GM18907 (cell line): ENCODE results near the gene LPO.

Experiments used
- ATAC-seq: cut with Tn5 transposase; IDR thresholded peaks from one replicate; pipeline ENCODE4 v1.9.1; 2021; ENCODE audit warnings: mild to moderate bottlenecking, moderate library complexity; ENCODE audit not compliant: unreplicated experiment

The LPO gene

DNA sequence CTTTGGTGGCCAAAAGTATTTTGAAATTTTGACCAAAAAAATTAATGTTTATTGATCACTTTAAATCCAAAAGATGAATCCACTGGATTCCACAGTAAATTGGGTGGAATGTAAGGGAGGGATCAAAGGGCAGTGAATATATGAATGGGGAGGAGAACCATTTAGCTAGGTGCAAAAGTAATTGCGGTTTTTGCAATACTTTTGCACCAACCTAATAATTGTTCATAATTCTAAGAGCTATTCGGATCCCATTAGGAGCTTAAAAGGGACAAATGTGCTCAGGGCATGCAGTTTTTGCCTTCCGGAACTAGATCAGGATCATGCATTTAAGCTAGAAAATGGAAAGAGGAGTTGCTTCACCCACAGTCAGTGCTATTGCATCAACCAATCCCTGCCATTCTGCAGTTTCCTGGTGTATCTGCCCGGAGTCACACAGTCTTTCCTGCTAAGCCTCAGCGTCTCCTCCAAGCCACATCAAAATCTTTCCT, at the start of gene LPO:
Gene LPO, plus strand, starts transcription at position 438 of the 488 bp plus-strand sequence. CDS start 4,396 bp downstream, outside the sequence.
- ATAC-seq: no peak

DNA sequence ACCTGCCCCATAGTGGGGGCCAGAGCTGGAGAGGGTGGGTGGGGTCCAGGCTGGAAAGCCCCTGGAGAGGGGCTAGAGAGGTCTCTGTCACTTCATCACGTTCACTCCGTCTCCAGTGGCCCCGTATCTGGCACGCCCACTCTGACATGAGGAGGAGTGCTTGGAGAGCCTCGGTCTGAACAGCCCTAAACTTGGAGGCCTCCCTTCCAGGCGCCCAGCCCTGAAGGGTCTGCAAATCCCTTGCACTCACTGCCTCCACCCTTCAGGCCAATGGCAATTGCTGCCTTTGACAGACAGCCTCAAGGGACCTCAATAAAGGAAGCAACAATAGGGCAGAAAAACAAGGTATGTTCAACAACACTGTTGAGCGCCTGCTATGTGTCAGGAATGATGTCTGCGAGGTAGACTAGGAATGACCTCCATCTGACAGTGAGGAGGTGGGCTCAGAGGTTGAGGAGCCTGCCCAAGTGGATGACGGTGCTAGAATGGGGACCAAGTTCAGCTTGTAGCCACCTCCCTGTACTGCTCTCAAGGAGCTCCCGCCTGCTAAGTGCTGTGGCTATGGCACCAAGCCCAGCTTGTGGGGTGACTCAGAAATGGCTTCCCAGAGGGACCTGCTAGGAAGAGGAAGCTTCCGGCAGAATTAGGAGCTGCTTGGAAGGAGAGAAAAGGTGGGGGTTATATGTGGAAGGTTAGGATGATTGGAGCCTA, 48.8 kb upstream of the LPO start:
- no peak for ATAC-seq

DNA sequence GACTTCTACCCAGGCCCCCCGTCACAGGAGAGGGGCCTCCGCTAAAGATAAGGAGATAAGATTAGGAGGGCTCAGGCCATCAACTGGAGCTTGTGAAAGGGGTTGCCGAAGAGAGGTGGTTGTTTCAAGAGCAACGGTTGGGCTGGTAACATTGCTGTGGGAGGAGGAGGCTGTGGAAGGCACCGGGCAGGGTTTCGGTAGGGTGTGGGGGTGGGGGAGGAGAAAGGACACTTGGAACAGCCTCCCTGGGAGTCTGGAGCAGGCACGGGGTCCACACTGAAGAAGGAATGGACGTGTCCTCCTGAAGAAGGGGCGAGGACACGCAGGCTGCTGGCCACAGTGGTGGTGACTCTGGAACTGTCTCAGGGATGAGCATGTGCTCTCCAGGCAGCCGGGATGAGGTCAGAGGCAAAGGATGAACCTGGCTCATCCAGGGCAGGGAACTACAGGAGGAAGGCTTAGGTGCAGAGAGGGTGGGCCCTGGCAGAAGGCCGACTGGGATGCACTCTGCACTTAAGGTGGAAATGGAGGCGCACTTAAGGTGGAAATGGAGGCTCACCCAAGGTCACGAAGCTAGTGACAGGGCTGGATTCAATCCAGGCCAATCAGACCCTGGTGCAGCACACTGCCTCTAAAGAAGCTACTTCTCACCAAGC, 47.0 kb upstream of the LPO start:
- no peak for ATAC-seq

DNA sequence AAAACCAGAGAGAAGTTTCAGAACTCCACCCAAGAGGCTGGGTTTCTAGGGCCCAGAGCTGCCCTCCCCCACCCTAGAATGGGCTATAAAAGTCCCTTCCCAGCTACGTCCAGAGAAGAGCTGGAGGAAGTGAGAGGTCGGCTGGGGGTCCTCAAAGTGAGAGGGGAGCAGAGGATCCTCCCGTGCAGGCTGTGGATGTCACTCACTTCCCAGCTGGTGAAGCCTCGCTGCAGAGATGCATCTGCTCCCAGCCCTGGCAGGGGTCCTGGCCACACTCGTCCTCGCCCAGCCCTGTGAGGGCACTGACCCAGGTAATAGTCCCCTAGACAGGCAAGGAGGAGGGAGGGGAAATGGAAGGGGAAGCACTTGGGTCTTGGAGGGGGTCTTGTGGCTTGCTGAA, 45.8 kb upstream of the LPO start, which contains the start of gene EPX:
Gene EPX, plus strand, starts transcription at position 115 of the 400 bp plus-strand sequence. Its CDS starts 121 bp downstream, at position 236.
- ATAC-seq: no peak

DNA sequence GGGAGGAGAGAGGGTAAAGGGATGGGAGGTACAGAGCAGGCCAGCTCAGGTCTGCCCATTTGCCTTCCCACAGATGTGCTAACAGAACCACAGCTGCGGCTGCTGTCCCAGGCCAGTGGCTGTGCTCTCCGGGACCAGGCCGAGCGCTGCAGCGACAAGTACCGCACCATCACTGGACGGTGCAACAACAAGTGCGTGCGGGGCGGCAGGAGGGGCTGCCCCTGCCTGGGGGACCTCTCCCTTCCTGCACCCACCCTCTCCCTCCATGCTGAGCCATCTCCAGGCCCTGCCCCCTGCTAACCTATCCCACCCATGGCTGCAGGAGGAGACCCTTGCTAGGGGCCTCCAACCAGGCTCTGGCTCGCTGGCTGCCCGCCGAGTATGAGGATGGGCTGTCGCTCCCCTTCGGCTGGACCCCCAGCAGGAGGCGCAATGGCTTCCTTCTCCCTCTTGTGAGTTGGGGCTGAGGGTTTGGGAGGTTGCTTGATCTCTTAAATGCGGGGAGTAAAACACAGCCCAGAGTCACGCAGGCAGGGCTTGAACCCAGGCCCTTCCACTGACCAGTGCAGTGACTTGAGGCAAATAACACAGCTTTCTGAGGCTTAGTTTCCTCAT, 44.6 kb upstream of the LPO start:
- no peak for ATAC-seq

DNA sequence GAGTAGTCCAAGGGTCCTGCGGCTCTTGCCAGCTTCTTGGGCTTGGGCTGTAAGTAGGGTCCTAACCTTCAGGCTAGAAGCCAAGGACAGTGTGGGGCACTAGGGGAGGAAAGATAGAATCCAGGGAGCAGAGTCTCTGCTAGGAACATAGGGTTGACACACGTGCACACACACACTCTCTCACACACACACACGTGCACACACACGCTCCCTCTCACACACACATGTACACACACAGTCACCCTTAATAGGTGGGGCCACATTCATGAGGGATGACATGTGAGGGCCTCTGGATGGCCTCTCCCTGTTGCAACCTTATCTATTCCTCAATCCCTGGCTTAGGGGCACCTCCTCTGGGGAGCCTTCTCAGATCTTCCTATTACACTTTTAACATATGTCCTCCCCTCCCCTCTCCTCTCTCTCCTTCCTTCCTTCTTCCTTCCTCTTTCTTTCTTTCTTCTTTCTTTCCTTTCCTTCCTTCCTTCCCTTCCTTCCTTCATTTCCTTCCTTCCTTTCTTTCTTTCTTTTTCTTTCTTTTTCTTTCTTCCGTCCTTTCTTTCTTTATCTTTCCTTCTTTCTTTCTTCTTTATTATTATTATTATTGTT, 42.8 kb upstream of the LPO start:
- ATAC-seq: no peak

DNA sequence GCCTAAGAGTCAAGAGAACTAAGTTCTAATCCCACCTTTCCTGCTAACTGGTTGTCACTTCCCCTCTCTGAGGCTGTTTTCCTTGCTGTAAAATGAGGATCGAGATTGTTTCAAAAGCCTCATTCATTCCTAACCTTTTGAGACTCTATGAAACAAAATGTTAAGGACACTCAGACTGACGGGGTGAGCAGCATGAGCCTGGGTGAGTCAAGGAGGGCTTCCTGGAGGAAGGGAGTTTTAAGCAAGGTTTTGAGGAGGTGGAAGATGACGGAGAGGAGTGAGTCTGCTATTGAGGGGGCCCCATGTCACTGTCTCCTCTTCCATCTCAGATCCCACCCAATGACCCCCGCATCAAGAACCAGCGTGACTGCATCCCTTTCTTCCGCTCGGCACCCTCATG, 41.8 kb upstream of the LPO start:
- no peak for ATAC-seq

DNA sequence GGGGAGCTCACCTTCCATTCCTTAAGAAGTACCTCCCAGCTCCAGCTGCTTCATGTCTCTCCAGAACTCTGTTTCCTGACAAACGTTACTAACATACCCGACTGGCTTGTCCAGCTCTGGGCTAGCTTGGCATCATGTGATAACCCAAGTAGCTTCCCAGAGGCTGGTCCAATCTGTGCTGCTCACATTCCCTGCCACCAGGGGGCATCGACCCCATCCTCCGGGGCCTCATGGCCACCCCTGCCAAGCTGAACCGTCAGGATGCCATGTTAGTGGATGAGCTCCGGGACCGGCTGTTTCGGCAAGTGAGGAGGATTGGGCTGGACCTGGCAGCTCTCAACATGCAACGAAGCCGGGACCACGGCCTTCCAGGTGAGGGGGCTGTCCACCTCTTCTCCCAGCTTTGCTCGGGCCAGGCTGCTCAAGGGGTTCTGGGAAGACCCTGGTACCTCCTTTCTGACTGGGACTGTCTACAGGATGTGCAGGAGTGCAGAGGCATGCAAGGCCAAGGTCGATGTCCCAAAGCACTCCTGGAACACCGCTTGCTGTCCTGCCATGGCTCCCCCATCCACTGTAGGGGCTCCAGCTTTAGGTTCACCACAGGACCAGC, 38.3 kb upstream of the LPO start:
- ATAC-seq: no peak

DNA sequence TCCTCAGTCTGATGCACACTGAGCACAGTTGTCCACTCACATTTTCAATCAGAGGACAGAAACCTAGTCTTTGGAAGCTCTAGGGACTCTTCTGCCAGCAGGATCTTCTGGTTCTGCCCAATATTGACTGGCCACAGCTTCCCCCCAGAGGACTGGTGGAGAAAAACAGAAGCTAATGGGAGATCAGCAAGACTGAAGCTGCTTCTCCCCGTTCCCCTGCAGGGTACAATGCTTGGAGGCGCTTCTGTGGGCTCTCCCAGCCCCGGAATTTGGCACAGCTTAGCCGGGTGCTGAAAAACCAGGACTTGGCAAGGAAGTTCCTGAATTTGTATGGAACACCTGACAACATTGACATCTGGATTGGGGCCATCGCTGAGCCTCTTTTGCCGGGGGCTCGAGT, 35.5 kb upstream of the LPO start:
- no peak for ATAC-seq

DNA sequence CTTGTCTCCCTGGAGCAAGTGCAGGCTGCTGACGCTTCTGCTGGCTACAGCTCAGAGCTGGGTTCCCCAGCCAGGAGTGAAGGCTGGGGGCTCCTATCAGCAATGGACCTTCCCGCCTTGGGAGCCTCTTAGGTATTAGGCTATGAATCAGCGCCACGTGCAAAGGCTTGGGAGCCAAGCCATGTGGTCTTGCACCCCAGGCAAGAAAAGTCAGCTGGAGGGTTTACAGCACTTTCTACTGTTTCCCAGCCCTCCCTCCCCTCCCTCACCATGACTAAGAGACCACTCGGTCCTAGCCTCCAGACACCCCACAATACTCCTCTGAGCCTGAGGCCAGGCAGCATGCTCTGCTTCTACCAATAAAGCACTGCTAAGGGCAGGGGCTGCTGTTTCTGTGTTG, 33.6 kb upstream of the LPO start:
- ATAC-seq: no peak

DNA sequence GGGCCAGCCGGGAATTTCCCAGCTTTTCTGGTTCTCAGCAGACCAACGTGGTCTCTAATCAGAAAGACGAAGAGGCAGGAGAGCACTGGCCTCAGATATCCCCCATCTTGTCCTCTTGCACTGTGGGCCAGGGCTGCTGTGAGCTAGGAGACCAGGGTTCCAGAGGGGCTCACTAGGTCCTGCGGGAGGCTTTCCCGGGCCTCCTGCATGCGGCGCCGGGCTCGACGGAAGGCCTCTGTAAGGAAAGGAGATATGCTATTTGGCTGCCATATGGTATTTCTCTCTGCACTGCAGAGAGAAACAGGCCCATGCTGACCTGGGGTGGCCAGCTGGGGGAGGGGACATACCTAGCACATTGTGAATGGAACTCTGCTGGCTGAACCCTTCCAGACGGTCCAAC, 32.4 kb upstream of the LPO start:
- ATAC-seq: no peak

DNA sequence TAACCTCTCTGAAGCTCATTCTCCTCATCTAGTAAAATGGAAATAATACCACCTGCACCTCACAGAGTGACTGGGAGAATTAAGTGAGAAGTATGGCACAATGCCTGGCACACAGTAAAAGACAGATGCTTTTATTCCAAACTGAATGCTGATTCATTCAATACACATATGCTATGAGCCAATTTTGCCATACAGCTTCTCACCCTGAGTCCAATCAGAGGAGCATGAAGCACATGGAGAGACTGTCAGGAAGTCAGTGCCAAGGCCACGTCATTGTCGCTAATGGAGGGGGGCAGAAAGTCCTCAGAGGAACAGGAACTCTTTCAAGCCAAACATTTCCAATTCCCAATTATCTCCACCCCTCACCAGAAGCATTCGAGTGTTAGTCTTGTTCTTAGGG, 30.9 kb upstream of the LPO start:
- ATAC-seq: no peak

DNA sequence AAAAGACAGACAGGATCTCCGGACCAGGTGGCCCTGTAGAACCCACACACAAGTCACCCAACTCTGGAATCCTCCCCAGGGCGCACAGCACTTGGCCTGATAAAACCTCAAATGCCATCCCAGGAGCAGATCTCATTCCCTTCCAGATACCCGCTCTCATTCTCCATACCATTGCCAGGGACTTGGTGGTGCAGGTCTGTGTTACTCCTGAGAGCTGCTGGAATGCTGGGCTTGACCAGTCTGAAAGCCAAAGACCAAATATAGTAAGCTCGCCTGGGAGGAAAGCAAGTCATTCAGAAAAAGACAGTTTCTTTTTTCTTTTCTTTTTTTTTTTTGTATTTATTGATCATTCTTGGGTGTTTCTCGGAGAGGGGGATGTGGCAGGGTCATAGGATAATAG, 30.0 kb upstream of the LPO start:
- no peak for ATAC-seq

DNA sequence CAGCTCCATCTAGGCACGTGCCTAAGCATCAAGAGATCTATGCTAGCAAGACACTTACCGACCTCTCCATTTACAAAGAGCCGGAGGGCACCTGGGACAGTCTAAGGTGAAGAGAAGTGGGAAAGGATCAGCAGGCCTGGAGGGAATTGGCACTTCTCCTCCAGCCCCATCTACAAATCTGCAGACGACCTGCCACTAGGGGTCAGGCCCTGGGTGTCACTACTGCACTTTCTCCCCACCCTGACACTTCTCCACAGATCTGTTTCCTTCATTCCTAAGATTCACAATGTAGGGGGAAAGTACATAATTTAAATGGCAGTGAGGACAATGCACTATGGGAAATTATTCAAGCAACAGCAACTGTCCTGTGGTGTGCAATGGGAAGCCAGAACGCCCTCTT, 27.5 kb upstream of the LPO start:
- ATAC-seq: no peak

DNA sequence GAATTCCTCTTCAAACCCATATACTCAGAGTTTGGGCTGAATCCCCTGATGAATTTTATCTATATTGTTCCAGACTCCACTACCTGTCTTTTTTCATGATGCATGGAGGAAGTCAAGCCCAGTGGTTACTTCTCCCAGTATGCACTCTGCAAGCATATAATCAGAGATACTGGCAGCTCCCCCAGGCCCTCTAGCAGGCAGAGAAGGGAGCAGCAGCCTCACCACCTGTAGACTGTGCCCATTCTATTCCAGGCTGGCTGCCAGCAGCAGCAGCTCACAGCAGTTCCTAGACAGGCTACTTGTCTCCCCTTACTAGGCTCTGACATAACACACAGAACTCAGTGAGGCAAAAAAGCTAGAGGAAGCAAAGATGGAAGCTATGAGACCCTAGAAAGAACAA, 22.7 kb upstream of the LPO start:
- ATAC-seq: no peak

DNA sequence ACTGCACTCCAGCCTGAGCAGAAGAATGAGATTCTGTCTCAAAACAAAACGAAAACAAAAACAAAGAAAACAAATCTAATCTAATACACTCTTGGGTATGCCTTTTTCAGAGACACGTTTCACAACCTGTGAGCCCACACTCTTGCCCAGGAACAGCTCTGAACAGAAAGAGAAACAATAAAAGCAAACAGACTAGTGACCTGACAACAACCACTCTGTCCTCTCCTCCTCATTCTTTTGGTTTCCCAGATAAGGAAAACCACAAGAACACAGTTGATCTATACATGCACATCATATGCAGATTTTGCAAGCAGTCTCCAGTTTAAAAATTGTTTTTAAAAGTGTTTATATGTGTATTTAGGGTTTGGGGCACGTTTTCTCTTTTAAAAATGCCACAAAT, 20.6 kb upstream of the LPO start:
- no peak for ATAC-seq

DNA sequence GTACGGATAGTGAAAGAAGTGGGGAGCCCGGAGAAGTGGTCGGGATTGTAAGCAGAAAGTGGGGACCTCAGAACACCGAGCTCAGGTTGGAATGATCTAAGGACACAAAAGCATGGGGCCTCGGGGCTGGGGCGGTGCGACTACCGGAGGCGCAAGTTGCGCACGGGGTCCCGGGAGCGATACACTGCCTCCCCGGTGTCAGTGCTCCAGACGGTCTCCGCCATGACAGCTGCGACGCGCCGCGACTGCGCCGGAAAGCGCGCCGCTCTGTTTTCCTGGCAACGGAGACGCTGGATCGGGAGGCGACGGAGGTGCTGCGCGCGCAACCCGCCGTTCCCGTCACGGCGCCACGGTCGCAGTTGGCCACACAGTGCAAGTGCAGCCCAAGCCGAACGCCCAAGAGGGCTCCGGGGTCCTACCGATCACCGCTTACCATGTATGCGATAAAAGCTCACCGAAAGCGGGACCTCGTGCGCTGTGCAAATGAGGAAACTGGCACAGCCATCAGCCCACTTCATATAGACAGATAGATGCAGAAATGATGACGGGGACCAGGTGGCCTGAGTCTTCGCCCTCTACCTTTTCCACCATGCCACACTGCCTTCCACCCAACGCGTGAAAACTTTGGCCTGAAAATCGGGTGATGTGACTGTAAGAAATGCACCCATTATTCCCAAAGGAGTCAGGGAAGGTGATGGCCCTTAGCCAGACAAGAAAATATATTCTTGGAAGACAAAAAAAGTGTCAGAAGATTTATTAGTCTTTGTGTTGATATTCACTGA, 19.2 kb upstream of the LPO start, which contains the start of gene MKS1:
Gene MKS1, minus strand, starts transcription at position 249 of the 782 bp plus-strand sequence. Its CDS starts 25 bp downstream, at position 224.
- ATAC-seq: peak; percentile 95

DNA sequence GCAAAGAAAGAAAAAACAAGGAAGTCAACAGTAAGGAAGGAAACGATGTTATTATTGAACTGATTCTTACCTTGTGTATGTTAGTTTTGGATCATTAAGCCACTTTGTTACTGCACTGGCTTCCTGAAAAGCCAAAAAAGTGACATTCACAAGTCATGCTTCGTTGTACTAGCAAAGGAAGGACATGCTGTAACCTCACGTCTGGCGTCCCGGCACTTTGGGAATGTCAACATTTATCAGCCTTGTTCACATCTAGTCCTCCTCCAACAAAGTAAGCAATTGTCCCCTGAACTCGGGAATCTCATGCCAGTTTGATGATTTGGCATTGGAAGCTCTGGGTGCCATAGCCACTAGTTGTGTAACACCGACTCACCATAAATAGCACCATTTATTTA, 18.6 kb upstream of the LPO start:
- no peak for ATAC-seq

DNA sequence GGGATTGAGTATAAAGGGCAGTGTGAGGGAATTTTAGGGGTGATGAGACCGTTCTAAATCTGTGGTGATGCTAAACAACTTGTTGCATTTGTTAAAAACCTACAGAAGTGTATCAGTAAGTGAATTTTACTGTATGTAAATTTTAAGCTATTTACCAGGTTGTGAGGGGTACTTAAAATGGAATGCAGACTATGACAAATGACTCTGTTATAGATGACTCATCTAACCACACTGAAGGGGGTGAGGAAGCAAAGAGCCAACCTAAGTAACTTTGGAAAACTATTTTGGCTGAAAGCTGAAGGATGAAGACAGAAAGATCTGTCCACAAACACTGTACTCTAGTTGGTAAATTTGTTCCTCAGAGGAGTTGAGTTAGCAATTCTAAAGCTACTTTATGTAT, 14.1 kb upstream of the LPO start:
- no peak for ATAC-seq

DNA sequence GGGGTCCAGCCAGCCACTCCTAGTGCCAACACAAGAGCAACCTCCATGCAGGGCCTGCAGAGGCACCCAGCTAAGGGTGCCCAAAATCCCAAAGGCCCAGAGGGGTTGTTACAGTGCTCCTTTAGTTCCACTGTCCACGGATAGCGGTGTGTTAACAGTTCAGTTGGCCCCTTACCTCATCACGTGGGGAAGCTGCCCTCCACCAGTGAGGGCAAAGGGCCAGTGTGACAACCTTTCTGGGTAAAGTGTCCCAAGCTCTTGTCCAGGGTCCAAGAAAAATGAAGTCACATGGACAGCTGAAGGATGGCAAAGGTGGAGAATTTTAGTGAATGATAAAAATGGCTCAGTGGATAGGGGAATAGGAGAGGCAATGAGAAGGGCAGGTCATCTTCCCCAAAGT, 10.7 kb upstream of the LPO start:
- no peak for ATAC-seq
